Nephron progenitor cell (in vitro differentiated cells): ENCODE data around the gene KCNAB2.

Experiments
- DNase-seq: peaks from one replicate; pipeline ENCODE4 v3.0.0; 2021
- H3K27ac Mint-ChIP-seq: 2 replicates; pipeline ENCODE4 v1.8.0; 2021; ENCODE audit warnings: mild to moderate bottlenecking, moderate library complexity, mixed read lengths
- H3K27me3 Mint-ChIP-seq: 2 replicates; pipeline ENCODE4 v1.8.0; 2021; ENCODE audit warnings: mild to moderate bottlenecking, low read depth, mixed read lengths; ENCODE audit not compliant: poor library complexity
- H3K36me3 Mint-ChIP-seq: 2 replicates; pipeline ENCODE4 v1.8.0; 2021; ENCODE audit warnings: low read depth, mixed read lengths
- H3K4me1 Mint-ChIP-seq: 2 replicates; pipeline ENCODE4 v1.8.0; 2021; ENCODE audit warnings: mixed read lengths
- H3K4me3 Mint-ChIP-seq: 2 replicates; pipeline ENCODE4 v1.8.0; 2021; ENCODE audit warnings: mild to moderate bottlenecking, moderate library complexity, mixed read lengths
- H3K9me3 Mint-ChIP-seq: 2 replicates; pipeline ENCODE4 v1.8.0; 2021; ENCODE audit warnings: mild to moderate bottlenecking, moderate library complexity, mixed read lengths
- CTCF ChIP-seq: fragments of 200-600 bp; sonication (generic); IDR thresholded peaks from 2 replicates; pipeline ENCODE4 v1.5.0; 2021; ENCODE audit warnings: antibody characterized with exemption

KCNAB2 gene

GRCh38 chr1:6105218-6105679 is 59.6 kb downstream of the KCNAB2 start:
- no peak overlapping the region for H3K27ac Mint-ChIP-seq
- H3K4me3 Mint-ChIP-seq, result no peak overlapping the region
- no peak for TF ChIP-seq CTCF
- peaks cover 10% of the 10 kb centered on the region for H3K4me1 Mint-ChIP-seq
- H3K9me3 Mint-ChIP-seq, result no peaks in the 10 kb centered on the region
- H3K36me3 Mint-ChIP-seq, result no peaks in the 10 kb centered on the region
- DNase-seq, result no peak
- peaks cover 25% of the 10 kb centered on the region for H3K27me3 Mint-ChIP-seq

- no peak overlapping the region for H3K4me3 Mint-ChIP-seq
- no peak overlapping the region for H3K27ac Mint-ChIP-seq
- no peaks in the 10 kb centered on the region for H3K9me3 Mint-ChIP-seq
- no peaks in the 10 kb centered on the region for H3K36me3 Mint-ChIP-seq
- no peak for TF ChIP-seq CTCF
- no peak for DNase-seq
- peaks cover 8% of the 10 kb centered on the region for H3K4me1 Mint-ChIP-seq
- peaks cover 29% of the 10 kb centered on the region for H3K27me3 Mint-ChIP-seq
Observed at GRCh38 chr1:6105763-6106162, 60.1 kb downstream of the KCNAB2 start.

- no peak overlapping the region for H3K4me3 Mint-ChIP-seq
- H3K4me1 Mint-ChIP-seq, result peaks cover 2% of the 10 kb centered on the region
- no peak overlapping the region for H3K27ac Mint-ChIP-seq
- no peaks in the 10 kb centered on the region for H3K36me3 Mint-ChIP-seq
- H3K9me3 Mint-ChIP-seq, result no peaks in the 10 kb centered on the region
- H3K27me3 Mint-ChIP-seq, result peaks cover 30% of the 10 kb centered on the region
- DNase-seq, result no peak
- TF ChIP-seq CTCF, result no peak
Observed at GRCh38 chr1:6106321-6106731, 60.6 kb downstream of the KCNAB2 start.

GRCh38 chr1:6106977-6107376 is 61.3 kb downstream of the KCNAB2 start:
- TF ChIP-seq CTCF, result no peak
- H3K9me3 Mint-ChIP-seq, result no peaks in the 10 kb centered on the region
- H3K27me3 Mint-ChIP-seq, result peaks cover 37% of the 10 kb centered on the region
- H3K4me1 Mint-ChIP-seq, result no peaks in the 10 kb centered on the region
- no peaks in the 10 kb centered on the region for H3K36me3 Mint-ChIP-seq
- H3K4me3 Mint-ChIP-seq, result no peak overlapping the region
- no peak for DNase-seq
- no peak overlapping the region for H3K27ac Mint-ChIP-seq

- Mint-ChIP-seq H3K27me3 (peaks cover 42% of the 10 kb centered on the region), H3K36me3 (no peaks in the 10 kb centered on the region), H3K4me1 (no peaks in the 10 kb centered on the region), H3K9me3 (no peaks in the 10 kb centered on the region), H3K27ac (no peak overlapping the region), H3K4me3 (no peak overlapping the region)
- no peak for DNase-seq
- TF ChIP-seq CTCF, result no peak
Observed at GRCh38 chr1:6107409-6108356, 62.0 kb downstream of the KCNAB2 start.

- no peak overlapping the region for H3K4me3 Mint-ChIP-seq
- H3K27ac Mint-ChIP-seq, result no peak overlapping the region
- no peaks in the 10 kb centered on the region for H3K36me3 Mint-ChIP-seq
- H3K27me3 Mint-ChIP-seq, result peaks cover 46% of the 10 kb centered on the region
- no peak for TF ChIP-seq CTCF
- H3K9me3 Mint-ChIP-seq, result peaks cover 4% of the 10 kb centered on the region
- no peak for DNase-seq
- no peaks in the 10 kb centered on the region for H3K4me1 Mint-ChIP-seq
Observed at GRCh38 chr1:6108476-6108875, 62.8 kb downstream of the KCNAB2 start.
